Neural progenitor cell (in vitro differentiated cells): ENCODE data around the gene RPS16. TPM values are rescaled to one million over a fixed set of nuclear protein-coding genes. Genes with fewer than 3 reads are reported as not detected.

Experiments
- DNase-seq: peaks from one replicate; pipeline ENCODE4 v3.0.0-alpha.2; 2016; ENCODE audit warnings: low spot score
- H2AFZ ChIP-seq: fragments of 200-600 bp; sonication (generic); replicated peaks from 2 replicates; pipeline ENCODE4 v1.6.1; 2016; ENCODE audit warnings: antibody characterized with exemption
- H3F3A ChIP-seq: fragments of 200-600 bp; sonication (generic); 2 replicates; pipeline ENCODE4 v1.6.1; 2016; ENCODE audit warnings: antibody characterized with exemption, low read depth
- H3K27ac ChIP-seq: fragments of 200-600 bp; sonication (generic); 2 replicates; pipeline ENCODE4 v1.5.1; 2016; ENCODE audit warnings: mild to moderate bottlenecking
- H3K27me3 ChIP-seq: fragments of 200-600 bp; sonication (generic); 2 replicates; pipeline ENCODE4 v1.6.1; 2016; ENCODE audit warnings: mild to moderate bottlenecking, moderate library complexity
- H3K36me3 ChIP-seq: fragments of 200-600 bp; sonication (generic); 2 replicates; pipeline ENCODE4 v1.5.1; 2016
- H3K4me1 ChIP-seq: fragments of 200-600 bp; sonication (generic); 2 replicates; pipeline ENCODE4 v1.6.1; 2016; ENCODE audit warnings: mixed run types
- H3K4me2 ChIP-seq: fragments of 200-600 bp; sonication (generic); 2 replicates; pipeline ENCODE4 v1.6.1; 2016
- H3K4me3 ChIP-seq: fragments of 200-600 bp; sonication (generic); 2 replicates; pipeline ENCODE4 v1.5.1; 2016
- H3K79me2 ChIP-seq: fragments of 200-600 bp; sonication (generic); 2 replicates; pipeline ENCODE4 v1.6.1; 2016; ENCODE audit warnings: low read depth
- H3K9ac ChIP-seq: fragments of 200-600 bp; sonication (generic); 2 replicates; pipeline ENCODE4 v1.6.1; 2016
- H3K9me3 ChIP-seq: fragments of 200-600 bp; sonication (generic); 2 replicates; pipeline ENCODE4 v1.5.1; 2016; ENCODE audit warnings: low read depth
- H4K20me1 ChIP-seq: fragments of 200-600 bp; sonication (generic); 2 replicates; pipeline ENCODE4 v1.6.1; 2016; ENCODE audit warnings: low read depth
- H3K27ac Mint-ChIP-seq: 3 replicates; pipeline ENCODE4 v1.8.0; 2021; ENCODE audit warnings: mixed read lengths
- H3K27me3 Mint-ChIP-seq: 2 replicates; pipeline ENCODE4 v1.8.0; 2022; ENCODE audit warnings: low read depth, mild to moderate bottlenecking, inconsistent platforms, moderate library complexity, mixed read lengths; ENCODE audit not compliant: insufficient read depth
- H3K36me3 Mint-ChIP-seq: 3 replicates; pipeline ENCODE4 v1.8.0; 2021; ENCODE audit warnings: mixed read lengths
- H3K4me1 Mint-ChIP-seq: 3 replicates; pipeline ENCODE4 v1.8.0; 2021; ENCODE audit warnings: mixed read lengths
- H3K4me3 Mint-ChIP-seq: 3 replicates; pipeline ENCODE4 v1.8.0; 2021; ENCODE audit warnings: mild to moderate bottlenecking, moderate library complexity, mixed read lengths
- H3K9me3 Mint-ChIP-seq: 3 replicates; pipeline ENCODE4 v1.8.0; 2020; ENCODE audit warnings: mixed read lengths
- CTCF ChIP-seq: fragments of 200-600 bp; sonication (generic); IDR thresholded peaks from 2 replicates; pipeline ENCODE4 v1.5.1; 2017; ENCODE audit warnings: antibody characterized with exemption, mild to moderate bottlenecking
- EZH2 ChIP-seq: fragments of 200-600 bp; sonication (generic); IDR thresholded peaks from 2 replicates; pipeline ENCODE4 v1.6.1; 2017; ENCODE audit warnings: antibody characterized with exemption, mild to moderate bottlenecking, moderate library complexity
- EZH2phosphoT487 ChIP-seq: fragments of 200-600 bp; sonication (generic); IDR thresholded peaks from 2 replicates; pipeline ENCODE4 v1.6.1; 2017; ENCODE audit warnings: antibody characterized with exemption
- total RNA-seq: library from RNA; depleted of rRNA; stranded (reverse); fragments of >200 nt; gene quantifications from 2 replicates; pipeline ENCODE4 v1.2.3, GENCODE V29; 2015; ENCODE audit warnings: low replicate concordance

RPS16 gene
- total RNA-seq, 1 donor from 2014 or later = 94.8 TPM

GRCh38 chr19:39406656-39407409, 28.9 kb downstream of the RPS16 start, which contains the start of gene ZFP36:
Gene ZFP36 (plus strand): TSS chr19:39406847. CDS start chr19:39406905, 58 bp downstream.
- Histone ChIP-seq H3K9ac (no peak within 1 kb of the TSS), H3K4me1 (peaks cover 26% of the 10 kb centered on the region), H3K27ac (no peak within 1 kb of the TSS), H4K20me1 (peaks cover 8% of the 10 kb centered on the region), H2AFZ (no peak within 1 kb of the TSS), H3K27me3 (peaks cover 31% of the 10 kb centered on the region), H3K4me2 (peak within 1 kb of the TSS; percentile 82), H3F3A (peaks cover 68% of the 10 kb centered on the region), H3K36me3 (no peaks in the 10 kb centered on the region), H3K79me2 (no peaks in the 10 kb centered on the region), H3K4me3 (peak within 1 kb of the TSS; percentile 65), H3K9me3 (no peaks in the 10 kb centered on the region)
- Mint-ChIP-seq H3K4me1 (peaks cover 46% of the 10 kb centered on the region), H3K27me3 (peaks cover 25% of the 10 kb centered on the region), H3K4me3 (peak within 1 kb of the TSS; percentile 93), H3K27ac (peak within 1 kb of the TSS; percentile 75), H3K9me3 (no peaks in the 10 kb centered on the region), H3K36me3 (no peaks in the 10 kb centered on the region)
- DNase-seq = peak; percentile 89
- TF ChIP-seq EZH2 = peak; percentile 54
- no peak for TF ChIP-seq EZH2phosphoT487

GRCh38 chr19:39405958-39406655, 29.6 kb downstream of the RPS16 start:
- H3K4me2 ChIP-seq = peak overlapping the region; percentile 82
- peaks cover 31% of the 10 kb centered on the region for H3K27me3 ChIP-seq
- peak overlapping the region; percentile 85 for H3K4me3 Mint-ChIP-seq
- no peaks in the 10 kb centered on the region for H3K79me2 ChIP-seq
- DNase-seq = no peak
- peak overlapping the region; percentile 65 for H3K4me3 ChIP-seq
- H3K9me3 ChIP-seq = no peaks in the 10 kb centered on the region
- H3K27me3 Mint-ChIP-seq = peaks cover 20% of the 10 kb centered on the region
- no peaks in the 10 kb centered on the region for H3K36me3 ChIP-seq
- H3K27ac ChIP-seq = no peak overlapping the region
- TF ChIP-seq CTCF (no peak), EZH2 (no peak), EZH2phosphoT487 (no peak)
- H3K4me1 Mint-ChIP-seq = peaks cover 47% of the 10 kb centered on the region
- H3K27ac Mint-ChIP-seq = peak overlapping the region; percentile 75
- H3K4me1 ChIP-seq = peaks cover 25% of the 10 kb centered on the region
- no peak overlapping the region for H2AFZ ChIP-seq
- H3K36me3 Mint-ChIP-seq = no peaks in the 10 kb centered on the region
- peaks cover 8% of the 10 kb centered on the region for H4K20me1 ChIP-seq
- no peaks in the 10 kb centered on the region for H3K9me3 Mint-ChIP-seq
- H3K9ac ChIP-seq = no peak overlapping the region
- H3F3A ChIP-seq = peaks cover 73% of the 10 kb centered on the region

DNA sequence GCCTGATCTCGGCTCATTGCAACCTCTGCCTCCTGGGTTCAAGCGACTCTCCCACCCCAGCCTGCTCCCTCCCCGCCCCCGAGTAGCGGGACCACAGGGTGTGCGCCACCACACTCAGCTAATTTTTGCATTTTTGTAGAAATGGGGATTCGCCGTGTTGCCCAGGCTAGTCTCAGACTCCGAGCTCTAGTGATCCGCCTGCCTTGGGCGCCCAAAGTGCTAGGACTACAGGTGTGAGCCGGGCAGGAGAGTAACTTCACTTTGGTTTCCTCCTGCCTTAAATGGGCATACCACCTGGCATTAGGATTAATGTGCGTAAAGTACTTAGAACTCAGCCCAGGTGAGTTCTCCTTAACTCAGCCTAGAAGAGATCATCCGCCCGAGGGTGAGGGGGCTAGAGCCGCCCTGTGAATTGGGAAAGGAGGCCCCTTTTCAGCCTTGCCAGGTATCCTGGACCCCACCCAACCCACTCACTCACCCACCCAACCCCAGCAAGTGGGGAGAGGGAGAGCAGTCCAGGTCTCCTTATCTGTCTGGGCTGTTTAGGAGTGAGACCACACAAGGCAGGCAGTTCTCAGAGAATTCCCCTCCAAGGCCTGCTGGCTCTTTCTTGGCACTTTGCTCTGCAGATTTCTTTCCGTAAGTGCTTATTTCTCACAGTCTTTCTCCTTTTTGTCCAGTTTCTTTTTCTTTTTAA, 30.3 kb downstream of the RPS16 start:
- H3K4me3 Mint-ChIP-seq = peak overlapping the region; percentile 85
- H3K36me3 Mint-ChIP-seq = no peaks in the 10 kb centered on the region
- no peaks in the 10 kb centered on the region for H3K9me3 Mint-ChIP-seq
- H3K79me2 ChIP-seq = no peaks in the 10 kb centered on the region
- peaks cover 31% of the 10 kb centered on the region for H3K27me3 ChIP-seq
- H3K9ac ChIP-seq = no peak overlapping the region
- no peak overlapping the region for H3K4me2 ChIP-seq
- peaks cover 18% of the 10 kb centered on the region for H3K4me1 ChIP-seq
- peaks cover 70% of the 10 kb centered on the region for H3F3A ChIP-seq
- H3K36me3 ChIP-seq = no peaks in the 10 kb centered on the region
- peaks cover 8% of the 10 kb centered on the region for H4K20me1 ChIP-seq
- TF ChIP-seq EZH2 (no peak), EZH2phosphoT487 (no peak), CTCF (no peak)
- peaks cover 20% of the 10 kb centered on the region for H3K27me3 Mint-ChIP-seq
- DNase-seq = no peak
- peaks cover 43% of the 10 kb centered on the region for H3K4me1 Mint-ChIP-seq
- no peak overlapping the region for H2AFZ ChIP-seq
- no peak overlapping the region for H3K27ac ChIP-seq
- H3K4me3 ChIP-seq = no peak overlapping the region
- no peaks in the 10 kb centered on the region for H3K9me3 ChIP-seq
- no peak overlapping the region for H3K27ac Mint-ChIP-seq
